CD4-positive, CD25-positive, alpha-beta regulatory T cell (primary cell): ENCODE data around the gene CCSER2. TPM values are rescaled to one million over a fixed set of nuclear protein-coding genes. Genes with fewer than 3 reads are reported as not detected.

ENCODE experiments used
- ATAC-seq, 2 donors: fragments of 150-1000 bp; cut with Tn5 transposase; one replicate each; pipeline ENCODE4 v1.10.0; 2021; ENCODE audit warnings: low read depth in 2 of 2, moderate number of reproducible peaks in 2 of 2, moderate library complexity in 1 of 2
- DNase-seq, 3 donors: peaks; one replicate each; pipeline versions ENCODE4 v3.0.0 to v3.0.0-alpha.2; 2012 to 2022; ENCODE audit warnings: mixed read lengths in 1 of 3
- H3K27ac ChIP-seq: one replicate; pipeline ENCODE4 v1.7.0; 2013; ENCODE audit warnings: mild to moderate bottlenecking, low read length; ENCODE audit not compliant: insufficient read depth, poor library complexity, severe bottlenecking
- H3K27me3 ChIP-seq: one replicate; pipeline ENCODE4 v1.7.0; 2013; ENCODE audit warnings: low read length; ENCODE audit not compliant: control insufficient read depth, insufficient read depth
- H3K36me3 ChIP-seq: one replicate; pipeline ENCODE4 v1.7.0; 2013; ENCODE audit warnings: mild to moderate bottlenecking, low read length, moderate library complexity; ENCODE audit not compliant: control insufficient read depth, insufficient read depth
- H3K4me1 ChIP-seq: 2 replicates; pipeline ENCODE4 v1.7.0; 2013; ENCODE audit warnings: mild to moderate bottlenecking, low read length; ENCODE audit not compliant: insufficient read depth, control insufficient read depth, poor library complexity, severe bottlenecking
- H3K4me3 ChIP-seq: one replicate; pipeline ENCODE4 v1.7.0; 2013; ENCODE audit warnings: low read depth, mild to moderate bottlenecking, low read length, moderate library complexity
- H3K9me3 ChIP-seq, 2 experiments: 1 replicate in 1 of 2; 2 replicates in 1 of 2; pipeline ENCODE4 v1.7.0; 2013; ENCODE audit warnings: low read length in 2 of 2, mild to moderate bottlenecking in 1 of 2, moderate library complexity in 1 of 2; ENCODE audit not compliant: control insufficient read depth in 2 of 2
- H3K27ac Mint-ChIP-seq, 3 donors: one replicate each; pipeline ENCODE4 v1.8.0; 2020 to 2022; ENCODE audit warnings: mild to moderate bottlenecking in 3 of 3, mixed read lengths in 3 of 3, moderate library complexity in 2 of 3
- H3K27me3 Mint-ChIP-seq: one replicate; pipeline ENCODE4 v1.8.0; 2022; ENCODE audit warnings: mild to moderate bottlenecking, mixed read lengths
- H3K36me3 Mint-ChIP-seq: one replicate; pipeline ENCODE4 v1.8.0; 2020; ENCODE audit warnings: mixed read lengths
- H3K4me1 Mint-ChIP-seq, 4 donors: one replicate each; pipeline ENCODE4 v1.8.0; 2020 to 2022; ENCODE audit warnings: mixed read lengths in 4 of 4, mild to moderate bottlenecking in 1 of 4
- H3K4me3 Mint-ChIP-seq, 4 donors: one replicate each; pipeline ENCODE4 v1.8.0; 2020 to 2022; ENCODE audit warnings: mild to moderate bottlenecking in 4 of 4, mixed read lengths in 4 of 4, moderate library complexity in 3 of 4
- H3K9me3 Mint-ChIP-seq, 7 donors: one replicate each; pipeline ENCODE4 v1.8.0; 2020 to 2022; ENCODE audit warnings: mixed read lengths in 7 of 7, mild to moderate bottlenecking in 3 of 7, moderate library complexity in 2 of 7
- polyA plus RNA-seq, 4 donors: library from polyadenylated mRNA; unstranded; fragments of 300-500 nt; fragmentation: Illumina TruSeq; gene quantifications; one replicate each; pipeline ENCODE4 v1.2.3, GENCODE V29; 2021
- total RNA-seq: library from RNA; stranded (reverse); gene quantifications from one replicate; pipeline ENCODE4 v1.2.3, GENCODE V29; 2022

Gene CCSER2
- total and polyA plus RNA-seq, 5 donors from 2014 or later = 45.7 to 110 (median 73.8) TPM

DNA sequence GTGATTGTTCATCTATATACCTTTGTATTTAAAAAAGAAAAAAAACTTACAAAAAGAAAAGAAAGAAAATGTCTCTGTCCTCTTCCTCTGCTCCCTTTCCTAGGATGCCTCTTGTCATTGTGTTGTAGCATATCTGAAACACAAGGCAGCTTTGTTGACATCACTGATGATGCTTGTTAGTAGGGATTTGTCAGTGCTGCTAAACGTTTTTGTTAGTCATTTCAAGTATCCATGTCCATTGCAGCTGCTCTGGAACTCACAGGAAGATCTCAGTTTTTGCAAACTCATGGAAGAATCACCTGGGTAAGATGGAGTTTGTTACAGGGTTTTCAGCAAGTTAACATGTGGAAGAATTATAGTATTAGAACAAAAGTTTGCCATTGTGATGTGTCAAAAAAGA, 123.6 kb downstream of the CCSER2 start:
- Histone ChIP-seq H3K36me3 (peaks cover 11% of the 10 kb centered on the region), H3K4me1 (no peaks in the 10 kb centered on the region), H3K4me3 (no peak overlapping the region), H3K9me3 (no peaks in the 10 kb centered on the region), H3K27me3 (no peaks in the 10 kb centered on the region), H3K27ac (no peak overlapping the region)
- ATAC-seq (no peak), DNase-seq (no peak)
- no peaks in the 10 kb centered on the region for H3K27me3 Mint-ChIP-seq
- H3K27ac Mint-ChIP-seq = peak overlapping the region in 1 of 3 donors; percentile 33
- no peak overlapping the region for H3K4me3 Mint-ChIP-seq
- H3K9me3 Mint-ChIP-seq = peaks cover 0 to 1% (median 0%) of the 10 kb centered on the region in 7 donors
- H3K4me1 Mint-ChIP-seq = peaks cover 7 to 24% (median 20%) of the 10 kb centered on the region in 4 donors
- peaks cover 39% of the 10 kb centered on the region for H3K36me3 Mint-ChIP-seq

DNA sequence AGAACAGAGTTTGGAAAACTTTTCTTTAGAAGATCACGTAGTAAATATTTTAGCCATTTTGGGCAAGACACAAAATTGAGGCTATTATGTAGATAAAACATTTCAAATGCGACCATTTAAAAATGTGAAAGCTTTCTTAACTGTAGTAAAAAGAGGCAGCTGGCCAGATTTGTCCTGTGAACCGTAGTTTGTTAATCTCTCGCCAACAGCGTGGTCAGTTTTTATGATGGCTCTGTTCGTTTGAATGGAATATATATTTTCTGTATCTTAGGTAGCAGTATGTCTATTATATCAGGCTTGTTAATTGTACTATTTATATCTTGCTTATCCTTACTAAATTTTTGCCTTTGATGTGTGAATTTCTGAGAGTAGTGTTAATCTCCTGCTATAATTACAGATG, 124.9 kb downstream of the CCSER2 start:
- no peak overlapping the region for H3K4me3 Mint-ChIP-seq
- no peak overlapping the region for H3K4me3 ChIP-seq

DNA sequence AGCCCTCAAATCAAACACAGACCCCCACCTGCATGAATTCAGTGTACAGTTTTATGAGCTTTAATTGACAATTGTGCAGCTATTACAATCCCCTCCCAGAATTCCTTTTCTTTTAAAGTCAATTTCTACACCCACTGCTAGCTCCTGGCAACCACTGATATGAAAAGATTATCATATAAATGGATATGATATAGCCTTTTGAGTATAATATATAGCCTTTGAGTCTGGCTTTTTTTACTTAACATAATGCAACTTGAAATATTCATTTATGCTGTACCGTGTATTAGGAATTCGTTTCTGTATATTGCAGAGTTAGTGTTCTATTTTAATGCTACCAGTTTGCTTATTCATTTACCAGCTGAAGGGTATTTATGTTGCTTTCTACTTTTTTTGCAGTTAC, 127.7 kb downstream of the CCSER2 start:
- ATAC-seq (no peak), DNase-seq (no peak)
- Histone ChIP-seq H3K9me3 (no peaks in the 10 kb centered on the region), H3K4me3 (no peak overlapping the region), H3K27me3 (no peaks in the 10 kb centered on the region), H3K27ac (no peak overlapping the region), H3K36me3 (peaks cover 13% of the 10 kb centered on the region), H3K4me1 (no peaks in the 10 kb centered on the region)
- Mint-ChIP-seq H3K27ac (peak overlapping the region in 1 of 3 donors; percentile 15), H3K36me3 (peaks cover 41% of the 10 kb centered on the region), H3K27me3 (no peaks in the 10 kb centered on the region), H3K9me3 (peaks cover 0 to 10% (median 0%) of the 10 kb centered on the region in 7 donors), H3K4me3 (no peak overlapping the region), H3K4me1 (peaks cover 9 to 26% (median 12%) of the 10 kb centered on the region in 4 donors)

More for the DNA sequence above, 124.9 kb downstream of the CCSER2 start:
- ATAC-seq = no peak
- Histone ChIP-seq H3K4me1 (no peaks in the 10 kb centered on the region), H3K9me3 (no peaks in the 10 kb centered on the region), H3K36me3 (peaks cover 4% of the 10 kb centered on the region), H3K27ac (no peak overlapping the region), H3K27me3 (no peaks in the 10 kb centered on the region)
- Mint-ChIP-seq H3K36me3 (peaks cover 31% of the 10 kb centered on the region), H3K27ac (no peak overlapping the region), H3K4me1 (peaks cover 4 to 23% (median 13%) of the 10 kb centered on the region in 4 donors), H3K9me3 (peaks cover 0 to 4% (median 0%) of the 10 kb centered on the region in 7 donors), H3K27me3 (no peaks in the 10 kb centered on the region)
- no peak for DNase-seq

DNA sequence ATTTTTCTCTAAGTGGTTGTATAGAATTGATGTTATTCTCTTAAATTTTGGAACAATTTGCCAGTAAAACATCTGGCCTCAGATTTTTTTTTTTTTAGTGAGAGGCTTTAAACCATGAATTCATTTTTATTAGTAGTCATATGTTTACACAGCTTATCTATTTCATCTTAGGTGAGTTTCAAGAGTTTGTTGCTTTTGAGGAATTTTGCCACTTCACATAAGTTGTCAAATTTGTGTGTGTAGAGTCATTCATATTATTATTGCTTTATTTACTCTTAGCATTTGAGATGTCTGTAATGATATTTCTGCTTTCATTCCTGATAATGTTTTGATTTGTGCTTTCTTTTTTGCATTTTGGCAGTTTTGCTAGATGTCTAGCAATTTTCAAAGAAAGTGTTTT, 132.1 kb downstream of the CCSER2 start:
- peaks cover 0 to 10% (median 0%) of the 10 kb centered on the region in 7 donors for H3K9me3 Mint-ChIP-seq
- no peaks in the 10 kb centered on the region for H3K27me3 Mint-ChIP-seq
- Histone ChIP-seq H3K4me3 (no peak overlapping the region), H3K27me3 (no peaks in the 10 kb centered on the region), H3K27ac (no peak overlapping the region), H3K9me3 (no peaks in the 10 kb centered on the region), H3K4me1 (no peaks in the 10 kb centered on the region), H3K36me3 (peaks cover 28% of the 10 kb centered on the region)
- ATAC-seq (no peak), DNase-seq (no peak)
- H3K27ac Mint-ChIP-seq = no peak overlapping the region
- H3K4me3 Mint-ChIP-seq = no peak overlapping the region
- H3K36me3 Mint-ChIP-seq = peaks cover 36% of the 10 kb centered on the region
- H3K4me1 Mint-ChIP-seq = peaks cover 7 to 19% (median 17%) of the 10 kb centered on the region in 4 donors

DNA sequence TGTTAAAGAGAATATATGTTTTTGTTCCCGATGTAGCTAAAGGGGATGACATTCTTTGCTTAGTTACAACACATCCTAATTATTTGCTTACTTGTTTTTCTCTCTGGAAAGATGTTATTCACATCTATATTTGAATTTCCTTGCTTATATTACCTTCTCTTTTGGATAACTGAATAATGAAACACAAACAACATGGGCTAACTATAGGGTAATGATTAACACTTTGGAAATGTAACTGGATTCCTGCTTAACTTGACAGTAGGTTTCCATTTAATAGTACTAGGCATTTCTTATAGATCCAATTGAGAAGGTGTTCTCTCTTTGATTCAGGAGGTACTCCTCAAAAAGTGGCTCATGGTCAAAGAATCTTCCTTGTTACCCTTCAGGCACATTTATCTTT, 141.1 kb downstream of the CCSER2 start:
- H3K27ac Mint-ChIP-seq = peak overlapping the region in 1 of 3 donors; percentile 32
- no peaks in the 10 kb centered on the region for H3K27me3 ChIP-seq
- H3K4me1 ChIP-seq = no peaks in the 10 kb centered on the region
- peaks cover 35% of the 10 kb centered on the region for H3K36me3 Mint-ChIP-seq
- H3K4me3 ChIP-seq = no peak overlapping the region
- H3K36me3 ChIP-seq = peaks cover 41% of the 10 kb centered on the region
- H3K9me3 ChIP-seq = no peaks in the 10 kb centered on the region
- H3K27ac ChIP-seq = no peak overlapping the region
- no peaks in the 10 kb centered on the region for H3K9me3 Mint-ChIP-seq
- H3K27me3 Mint-ChIP-seq = no peaks in the 10 kb centered on the region
- no peak overlapping the region for H3K4me3 Mint-ChIP-seq
- H3K4me1 Mint-ChIP-seq = peaks cover 0 to 18% (median 4%) of the 10 kb centered on the region in 4 donors
- ATAC-seq (no peak), DNase-seq (no peak)

DNA sequence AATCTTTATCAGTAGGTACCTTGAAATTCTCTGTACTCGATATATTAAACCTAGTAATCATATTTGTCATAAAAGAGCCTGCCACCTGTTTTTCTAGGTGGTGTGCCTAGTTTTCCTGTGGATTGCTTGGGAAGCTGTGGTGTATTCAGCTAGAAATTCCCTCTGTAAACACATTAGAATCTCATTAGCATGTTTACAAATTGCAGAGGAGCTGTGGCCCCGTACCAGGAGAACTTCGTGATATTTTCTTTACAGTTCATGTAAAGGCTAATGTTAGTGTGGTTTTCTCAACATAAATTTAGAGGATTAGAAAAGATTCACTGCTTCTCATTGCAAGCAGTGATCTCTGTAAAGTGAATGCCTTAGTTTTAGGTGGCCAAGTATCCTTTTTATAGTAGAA, 144.7 kb downstream of the CCSER2 start:
- no peaks in the 10 kb centered on the region for H3K4me1 ChIP-seq
- Mint-ChIP-seq H3K9me3 (no peaks in the 10 kb centered on the region), H3K27ac (peak overlapping the region in 1 of 3 donors; percentile 32), H3K4me3 (no peak overlapping the region), H3K36me3 (peaks cover 18% of the 10 kb centered on the region), H3K27me3 (no peaks in the 10 kb centered on the region), H3K4me1 (peaks cover 0 to 9% (median 6%) of the 10 kb centered on the region in 4 donors)
- H3K9me3 ChIP-seq = no peaks in the 10 kb centered on the region
- H3K27me3 ChIP-seq = no peaks in the 10 kb centered on the region
- H3K4me3 ChIP-seq = no peak overlapping the region
- ATAC-seq = no peak
- no peak for DNase-seq
- peaks cover 42% of the 10 kb centered on the region for H3K36me3 ChIP-seq
- no peak overlapping the region for H3K27ac ChIP-seq

DNA sequence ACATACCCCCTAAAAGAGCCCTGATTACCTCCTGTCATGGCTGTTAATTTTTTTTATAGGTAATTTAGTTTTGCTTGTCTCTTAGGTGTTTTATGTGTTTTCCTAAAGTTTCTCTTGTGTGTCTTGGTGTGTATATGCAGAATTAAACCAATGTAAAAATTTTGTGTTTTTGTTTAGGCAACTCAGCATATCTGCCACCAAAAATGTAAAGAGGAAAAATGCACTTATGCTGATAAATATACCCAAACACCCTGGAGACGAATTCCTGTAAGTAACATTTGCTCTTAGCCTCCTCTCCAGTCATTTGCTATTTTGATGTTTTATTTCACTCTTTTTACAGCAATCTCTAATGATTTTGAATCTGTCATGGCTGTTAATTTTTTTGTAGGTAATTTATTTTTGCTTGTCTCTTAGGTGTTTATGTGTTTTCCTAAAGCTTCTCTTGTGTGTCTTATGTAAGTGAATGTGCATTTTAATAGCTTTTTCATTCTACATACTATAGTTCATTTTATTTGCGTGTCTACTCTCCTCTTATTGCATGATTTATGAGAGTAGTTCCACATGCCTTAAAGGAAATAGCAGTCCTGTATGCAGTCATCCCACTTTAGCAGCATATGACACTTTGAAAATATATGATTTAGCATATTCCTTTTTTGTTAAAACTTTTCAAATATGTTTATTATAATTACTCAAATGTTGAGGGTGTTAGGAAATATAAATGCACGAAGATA, 149.2 kb downstream of the CCSER2 start:
- Histone ChIP-seq H3K9me3 (no peaks in the 10 kb centered on the region), H3K27me3 (no peaks in the 10 kb centered on the region), H3K4me3 (no peak overlapping the region), H3K4me1 (no peaks in the 10 kb centered on the region), H3K36me3 (peaks cover 46% of the 10 kb centered on the region), H3K27ac (no peak overlapping the region)
- Mint-ChIP-seq H3K27me3 (no peaks in the 10 kb centered on the region), H3K27ac (peak overlapping the region in 1 of 3 donors; percentile 56), H3K9me3 (no peaks in the 10 kb centered on the region), H3K4me3 (no peak overlapping the region), H3K4me1 (peaks cover 0 to 13% (median 9%) of the 10 kb centered on the region in 4 donors), H3K36me3 (peaks cover 22% of the 10 kb centered on the region)
- DNase-seq = no peak
- ATAC-seq = no peak

DNA sequence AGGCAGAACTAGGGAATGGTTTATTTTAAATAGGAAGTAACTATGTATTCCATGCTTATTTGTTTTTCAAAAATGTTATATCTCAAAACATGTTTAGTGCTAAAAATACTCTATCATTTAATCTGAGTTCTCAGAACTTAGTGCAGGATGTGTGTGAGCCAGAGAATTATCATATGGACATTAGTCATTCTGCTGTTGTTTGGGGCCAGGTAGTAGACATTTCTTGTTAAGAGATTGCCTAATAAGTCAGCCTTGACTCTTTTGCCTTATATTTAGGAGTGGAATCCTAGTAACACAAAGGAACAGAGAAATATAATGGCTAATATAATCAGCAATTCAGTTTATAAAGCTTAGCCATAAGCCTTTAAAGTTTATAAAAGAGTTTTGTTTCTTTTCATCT, 149.8 kb downstream of the CCSER2 start:
- no peaks in the 10 kb centered on the region for H3K4me1 ChIP-seq
- peaks cover 22% of the 10 kb centered on the region for H3K36me3 Mint-ChIP-seq
- H3K36me3 ChIP-seq = peaks cover 46% of the 10 kb centered on the region
- no peak overlapping the region for H3K27ac Mint-ChIP-seq
- H3K9me3 ChIP-seq = no peaks in the 10 kb centered on the region
- H3K4me1 Mint-ChIP-seq = peaks cover 0 to 13% (median 9%) of the 10 kb centered on the region in 4 donors
- H3K4me3 Mint-ChIP-seq = no peak overlapping the region
- no peak overlapping the region for H3K4me3 ChIP-seq
- no peak overlapping the region for H3K27ac ChIP-seq
- ATAC-seq (no peak), DNase-seq (no peak)
- H3K27me3 Mint-ChIP-seq = no peaks in the 10 kb centered on the region
- H3K9me3 Mint-ChIP-seq = no peaks in the 10 kb centered on the region
- H3K27me3 ChIP-seq = no peaks in the 10 kb centered on the region
